ELF-1 (cell line): Measurements from ENCODE around the gene RBM11.
A peak's percentile ranks its signal among the peaks of the same experiment; 100 is the strongest.

ENCODE experiments used
- DNase-seq: peaks from one replicate; pipeline ENCODE4 v3.0.0-alpha.2; 2016; ENCODE audit warnings: low read depth, low spot score

Gene RBM11, protein sequence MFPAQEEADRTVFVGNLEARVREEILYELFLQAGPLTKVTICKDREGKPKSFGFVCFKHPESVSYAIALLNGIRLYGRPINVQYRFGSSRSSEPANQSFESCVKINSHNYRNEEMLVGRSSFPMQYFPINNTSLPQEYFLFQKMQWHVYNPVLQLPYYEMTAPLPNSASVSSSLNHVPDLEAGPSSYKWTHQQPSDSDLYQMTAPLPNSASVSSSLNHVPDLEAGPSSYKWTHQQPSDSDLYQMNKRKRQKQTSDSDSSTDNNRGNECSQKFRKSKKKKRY

DNA sequence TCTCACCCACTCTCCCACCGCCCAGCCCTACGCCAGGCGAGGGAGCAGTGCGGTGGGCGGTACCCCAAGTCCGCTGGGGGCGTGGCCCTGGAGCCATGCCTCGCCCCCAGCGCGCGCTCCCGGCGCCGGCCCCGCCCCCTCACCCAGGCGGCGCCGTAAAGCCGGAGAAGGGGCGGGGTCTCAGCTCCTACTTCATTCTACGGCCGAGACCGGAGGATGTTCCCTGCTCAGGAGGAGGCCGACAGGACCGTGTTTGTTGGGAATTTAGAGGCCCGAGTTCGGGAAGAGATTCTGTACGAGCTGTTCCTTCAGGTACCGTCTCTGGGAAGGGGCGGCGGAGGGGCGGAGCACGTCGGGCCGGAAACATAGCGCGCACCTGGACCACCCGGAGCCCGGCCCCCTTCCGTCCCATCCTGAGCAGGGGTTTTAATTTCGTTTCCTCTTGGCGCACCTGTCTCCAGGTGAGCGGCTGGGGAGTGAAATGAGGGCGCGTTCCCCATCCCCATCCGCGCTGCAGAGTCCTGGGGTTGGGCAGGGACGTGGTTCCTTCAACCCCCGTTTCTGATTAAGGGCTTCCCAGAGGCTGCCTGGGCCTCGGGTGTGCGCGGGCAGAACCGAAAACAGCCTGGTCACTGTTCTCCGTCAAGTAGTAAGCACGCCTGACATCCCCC, at the start of gene RBM11:
Gene RBM11, plus strand, starts transcription at position 187 of the 671 bp plus-strand sequence. Its CDS starts 30 bp downstream, at position 217.
- peak; percentile 92 for DNase-seq

DNA sequence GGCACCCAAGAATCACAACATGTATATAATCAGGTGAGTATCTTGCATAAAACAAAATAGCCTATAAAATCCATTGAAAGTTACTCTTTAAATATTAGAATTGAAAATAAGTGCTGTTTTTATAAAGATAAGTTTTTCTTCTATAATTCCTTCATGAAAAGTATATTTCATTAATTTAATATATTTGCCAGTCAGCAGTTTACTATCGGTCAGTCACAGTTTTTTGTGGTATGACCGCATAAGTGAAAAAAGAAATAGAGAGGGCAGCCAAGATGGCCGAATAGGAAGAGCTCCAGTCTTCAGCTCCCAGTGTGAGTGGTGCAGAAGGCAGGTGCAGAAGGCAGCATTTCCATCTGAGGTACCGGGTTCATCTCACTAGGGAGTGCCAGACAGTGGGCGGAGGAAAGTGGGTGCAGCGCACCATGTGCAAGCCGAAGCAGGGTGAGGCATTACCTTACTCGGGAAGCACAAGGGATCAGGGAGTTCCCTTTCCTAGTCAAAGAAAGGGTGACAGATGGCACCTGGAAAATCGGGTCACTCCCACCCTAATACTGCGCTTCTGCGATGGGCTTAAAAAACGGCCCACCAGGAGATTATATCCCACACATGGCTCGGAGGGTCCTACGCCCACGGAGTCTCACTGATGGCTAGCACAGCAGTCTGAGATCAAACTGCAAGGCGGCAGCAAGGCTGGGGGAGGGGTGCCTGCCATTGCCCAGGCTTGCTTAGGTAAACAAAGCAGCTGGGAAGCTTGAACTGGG, 49.3 kb upstream of the RBM11 start:
- DNase-seq, result peak; percentile 5

DNA sequence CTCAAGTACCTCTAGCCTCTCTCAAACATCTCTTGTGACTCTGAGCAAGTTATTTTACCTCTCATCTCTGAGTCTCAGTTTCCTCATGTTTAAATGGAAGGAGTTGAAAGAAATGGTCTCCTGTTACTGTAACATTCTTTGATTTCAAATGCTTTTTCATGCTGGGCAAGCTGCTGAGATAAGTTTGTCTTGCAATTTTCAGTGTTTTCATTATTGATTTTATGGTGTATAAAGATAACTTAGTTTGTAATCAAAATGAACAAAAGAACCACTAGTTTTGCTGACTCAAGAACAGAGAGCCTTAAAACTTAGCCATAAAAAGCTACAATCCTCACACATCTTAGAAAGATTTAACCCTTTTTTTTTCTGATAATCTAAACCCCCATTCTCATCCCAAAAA, 9.7 kb upstream of the RBM11 start:
- DNase-seq, result no peak

DNA sequence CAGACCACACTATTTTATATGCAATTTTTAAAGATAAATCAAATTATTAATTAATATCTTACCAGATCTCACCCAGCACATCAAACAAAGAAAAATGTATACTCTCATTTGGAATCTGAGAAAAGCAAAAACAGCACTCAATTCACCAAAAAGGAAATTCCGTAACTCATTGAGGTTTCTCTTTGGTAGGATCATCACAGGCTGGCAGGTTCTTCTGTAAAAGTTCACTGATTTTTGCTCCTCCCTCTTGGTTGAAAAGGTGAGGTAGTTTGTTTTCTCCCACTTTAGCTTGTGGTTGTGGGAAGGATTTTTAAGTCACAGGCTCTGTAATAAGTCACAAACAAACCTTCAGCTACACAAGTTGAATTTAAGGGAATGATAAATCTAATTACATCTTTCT, 5.2 kb upstream of the RBM11 start, which contains the start of gene LIPI:
Gene LIPI, minus strand, starts transcription at position 218 of the 400 bp plus-strand sequence. Its CDS starts 110 bp downstream, at position 108.
- no peak for DNase-seq

DNA sequence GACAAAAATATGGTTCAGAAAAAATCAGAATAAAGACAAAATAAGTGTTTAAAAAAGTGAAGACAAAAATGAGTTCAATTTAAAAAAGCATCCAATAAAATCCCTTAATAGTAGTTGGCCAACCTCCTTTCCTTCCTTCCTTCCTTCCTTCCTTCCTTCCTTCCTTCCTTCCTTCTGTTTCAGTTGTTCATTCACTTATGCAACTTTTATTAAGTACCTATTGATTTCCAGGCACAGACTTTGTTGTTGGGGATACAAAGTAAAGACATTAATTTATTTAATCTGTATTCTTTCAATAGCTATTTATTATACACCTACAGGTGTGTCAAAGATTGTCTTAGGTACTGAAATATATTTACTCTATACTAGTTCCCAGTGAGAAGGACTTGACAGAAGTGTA, 2.8 kb upstream of the RBM11 start:
- no peak for DNase-seq

DNA sequence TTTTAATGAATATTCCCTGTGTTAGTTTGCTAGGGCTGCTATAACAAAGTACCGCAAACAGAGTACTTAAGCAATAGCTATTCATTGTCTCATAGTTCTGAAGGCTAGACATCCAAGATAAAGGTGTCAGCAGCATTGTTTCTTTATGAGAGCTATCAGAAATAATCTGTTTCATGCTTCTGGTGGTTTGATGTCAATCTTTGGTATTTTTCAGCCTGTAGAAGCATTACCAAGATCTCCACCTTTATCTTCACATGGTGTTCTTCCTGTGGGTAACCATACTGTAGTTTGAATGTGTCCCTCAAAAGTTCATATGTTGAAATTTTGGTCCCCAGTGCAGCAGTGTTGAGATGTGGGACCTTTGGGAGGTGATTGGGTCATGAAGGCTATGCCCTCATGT, 7.4 kb downstream of the RBM11 start:
- DNase-seq, result no peak

DNA sequence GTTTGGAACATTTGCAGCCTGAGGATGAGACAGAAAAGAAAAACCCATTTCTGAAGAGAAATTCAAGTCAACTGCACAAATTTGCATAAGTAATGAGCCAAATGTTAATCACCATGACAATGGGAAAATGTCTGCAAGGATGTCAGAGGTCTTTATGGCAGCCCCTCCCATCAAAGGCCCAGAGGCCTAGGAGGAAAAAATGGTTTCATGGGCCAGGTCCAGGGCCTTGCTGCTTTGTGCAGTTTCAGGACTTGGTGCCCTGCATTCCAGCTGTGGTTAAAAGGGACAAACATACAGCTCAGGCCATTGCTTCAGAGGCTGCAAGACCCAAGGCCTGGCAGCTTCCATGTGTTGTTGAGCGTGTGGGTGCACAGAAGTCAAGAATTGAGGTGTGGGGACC, 13.4 kb downstream of the RBM11 start:
- no peak for DNase-seq

DNA sequence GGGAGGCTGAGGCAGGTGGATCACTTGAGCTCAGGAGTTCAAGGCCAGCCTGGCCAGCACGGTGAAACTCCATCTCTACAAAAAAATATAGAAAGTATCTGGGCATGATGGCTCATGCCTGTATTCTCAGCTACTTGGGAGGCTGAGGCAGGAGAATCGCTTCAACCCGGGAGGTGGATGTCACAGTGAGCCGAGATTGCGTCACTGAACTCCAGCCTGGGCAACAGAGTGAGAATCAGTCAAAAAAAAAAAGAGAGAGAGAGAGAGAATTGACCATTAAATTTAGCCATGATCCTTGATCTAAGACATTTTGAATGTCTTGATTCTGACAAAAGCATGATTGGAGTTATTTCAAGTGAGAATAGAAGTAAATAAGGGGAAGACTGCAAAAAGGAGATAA, 19.1 kb downstream of the RBM11 start:
- no peak for DNase-seq

DNA sequence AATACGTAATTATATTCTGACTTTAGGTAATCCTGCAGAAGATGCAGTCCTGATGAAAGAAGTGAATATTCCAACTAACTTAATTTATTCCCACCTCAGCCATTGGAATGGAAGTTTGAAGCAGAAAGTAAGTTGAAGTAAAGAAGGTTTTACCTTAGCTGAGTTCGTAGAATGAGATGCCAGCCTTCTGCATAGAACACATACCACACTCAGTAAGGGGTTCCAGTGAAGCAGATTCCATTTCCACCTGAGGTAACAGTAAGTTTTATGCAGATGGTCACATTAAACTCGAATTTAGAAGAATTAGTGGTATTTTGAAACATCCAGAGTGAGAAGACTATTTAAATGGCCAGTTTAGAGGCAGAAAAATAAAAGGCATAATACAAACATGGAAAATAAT, 20.2 kb downstream of the RBM11 start:
- no peak for DNase-seq

DNA sequence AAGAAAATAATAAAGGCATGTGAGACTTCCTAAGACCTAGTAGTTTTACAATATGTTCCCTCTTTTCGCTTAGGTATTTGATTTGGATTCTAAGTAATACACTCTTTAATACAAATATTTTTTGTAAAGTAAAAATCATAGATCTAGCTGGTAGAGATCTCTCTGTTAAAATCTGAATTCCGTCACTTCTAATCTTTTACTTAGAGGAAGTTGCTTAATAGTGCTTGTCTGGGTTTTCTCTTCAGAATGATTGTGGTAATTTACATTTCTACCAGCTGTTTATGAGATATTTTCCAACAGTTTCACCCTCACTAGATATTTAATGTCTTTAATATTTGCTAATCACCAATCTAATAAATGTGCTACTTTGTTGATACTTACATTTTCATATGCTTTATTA, 23.3 kb downstream of the RBM11 start:
- no peak for DNase-seq

DNA sequence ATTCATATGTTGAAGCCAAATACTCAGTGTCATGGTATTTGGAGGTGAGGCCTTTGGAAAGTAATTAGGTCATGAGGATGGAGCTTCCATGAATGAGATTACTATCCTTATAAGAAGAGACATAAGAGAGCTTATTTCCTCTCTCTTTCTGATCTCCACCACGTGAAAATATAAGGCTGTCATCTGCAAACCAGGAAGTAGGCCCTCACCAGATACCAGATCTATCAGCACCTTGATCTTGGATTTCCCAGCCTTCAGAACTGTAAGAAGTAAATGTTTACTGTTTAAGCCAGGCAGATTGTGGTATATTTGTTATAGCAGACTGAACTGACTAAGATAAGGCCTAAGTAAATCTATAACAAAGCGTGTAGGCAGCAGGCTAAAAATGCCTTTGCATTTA, 25.3 kb downstream of the RBM11 start:
- DNase-seq, result no peak

DNA sequence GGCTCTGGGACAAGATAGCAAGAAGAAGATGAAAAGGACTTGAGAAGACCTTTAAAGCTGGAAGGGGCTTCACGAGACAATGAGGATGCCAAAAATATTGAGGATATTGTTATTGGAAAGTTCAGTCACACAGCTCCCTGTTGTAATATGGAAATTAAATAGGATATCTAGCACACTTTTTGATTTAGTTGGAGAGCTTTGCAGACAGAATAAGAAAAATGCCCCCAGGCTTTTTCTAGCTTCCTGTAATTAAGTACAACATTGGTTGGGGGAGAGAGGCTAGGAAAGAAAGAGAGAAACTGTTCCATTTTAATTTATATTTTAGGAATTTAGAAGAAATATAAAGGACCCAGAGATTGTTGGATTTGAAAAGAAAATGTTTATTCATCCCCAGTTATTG, 27.5 kb downstream of the RBM11 start:
- DNase-seq, result no peak

DNA sequence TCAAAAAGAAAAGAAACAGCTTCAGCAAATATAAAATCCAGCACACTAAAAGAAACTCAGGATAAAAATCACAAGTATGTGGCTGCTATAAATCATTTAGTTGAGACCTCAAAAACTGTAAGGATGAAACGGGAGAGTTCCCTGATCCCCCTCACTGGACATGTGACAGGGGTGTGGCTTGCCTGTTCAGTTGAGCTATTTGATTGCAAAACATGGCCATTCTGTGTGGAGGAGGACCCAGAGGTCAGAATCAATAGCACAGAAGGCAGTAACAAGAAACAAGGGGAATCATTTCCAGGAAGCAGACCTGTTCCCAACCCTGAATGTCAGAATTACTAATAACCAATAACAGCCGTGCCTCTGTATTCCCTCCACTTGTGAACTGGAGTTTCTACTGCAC, 27.9 kb downstream of the RBM11 start:
- no peak for DNase-seq

DNA sequence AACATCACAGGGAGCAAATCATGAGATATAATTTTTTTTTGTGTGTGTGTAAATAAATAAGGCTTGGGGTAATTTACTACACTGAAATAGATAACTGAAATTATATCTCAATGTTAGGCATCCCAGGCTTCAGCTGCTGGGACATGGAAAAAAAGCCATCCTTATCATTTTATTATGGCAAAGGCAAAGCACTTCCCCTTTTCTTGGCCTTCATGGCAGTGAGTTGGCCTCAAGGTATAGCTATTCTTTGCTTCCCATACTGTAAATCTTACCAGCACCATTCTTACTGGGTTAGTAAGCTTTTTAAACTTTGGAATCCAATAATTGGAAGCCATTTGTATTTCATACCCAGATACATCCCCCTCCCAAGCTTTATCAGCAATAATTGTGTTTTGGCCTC, 29.0 kb downstream of the RBM11 start:
- no peak for DNase-seq

DNA sequence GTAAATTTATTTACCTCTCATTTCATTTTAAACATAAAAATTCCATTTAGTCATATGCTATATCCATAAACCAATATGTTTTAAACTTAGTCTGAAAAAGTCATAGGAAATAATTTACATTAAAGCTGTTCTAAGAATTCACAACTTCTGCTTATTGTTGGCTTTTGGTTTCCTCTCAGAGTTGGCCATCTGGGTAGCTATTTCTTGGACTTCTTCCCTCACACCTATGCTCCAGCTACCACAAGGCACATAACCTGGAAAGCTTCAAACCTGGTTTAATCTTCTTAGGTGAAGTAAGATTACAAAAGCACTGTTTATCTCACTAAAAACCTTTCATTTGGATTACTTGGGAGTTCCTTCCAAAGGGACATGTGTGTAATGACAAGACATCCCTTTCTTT, 29.8 kb downstream of the RBM11 start:
- no peak for DNase-seq

DNA sequence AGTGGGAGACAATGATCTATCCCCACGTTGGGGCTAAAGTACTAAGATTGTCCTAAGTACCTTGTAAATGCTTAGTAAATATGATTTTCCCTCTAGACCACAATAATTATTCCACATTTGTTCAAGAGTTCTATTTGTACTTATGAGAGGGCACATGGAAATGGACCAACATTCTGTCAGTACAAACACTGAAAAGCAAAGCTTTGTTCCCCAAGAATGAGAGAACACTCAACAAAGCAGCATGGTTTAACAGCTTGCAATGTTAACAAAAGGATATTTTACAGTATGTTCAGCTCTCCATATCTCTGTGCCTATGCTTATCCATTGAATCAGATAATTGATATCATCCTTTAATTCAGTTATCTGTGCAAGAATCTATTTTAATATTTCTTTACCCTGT, 35.4 kb downstream of the RBM11 start:
- DNase-seq, result no peak

DNA sequence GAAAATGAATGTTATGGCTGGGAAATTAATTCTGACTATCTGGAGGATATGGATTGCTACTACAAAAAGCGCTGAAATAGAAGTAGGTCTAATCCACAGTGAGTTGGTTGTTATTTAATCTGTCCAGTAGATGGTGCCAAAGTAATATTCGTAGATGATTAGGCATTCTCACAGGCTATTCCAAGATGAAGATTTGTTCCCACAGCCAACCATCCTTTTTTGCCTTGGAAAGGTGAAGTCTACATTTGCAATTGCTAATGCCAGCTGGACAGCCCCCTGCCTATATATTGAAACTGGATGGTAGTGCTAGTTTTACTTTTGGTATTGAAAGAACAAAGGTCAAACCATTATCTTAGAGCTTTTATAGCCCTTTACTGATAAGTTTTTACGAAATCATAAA, 43.8 kb downstream of the RBM11 start:
- peak; percentile 14 for DNase-seq

DNA sequence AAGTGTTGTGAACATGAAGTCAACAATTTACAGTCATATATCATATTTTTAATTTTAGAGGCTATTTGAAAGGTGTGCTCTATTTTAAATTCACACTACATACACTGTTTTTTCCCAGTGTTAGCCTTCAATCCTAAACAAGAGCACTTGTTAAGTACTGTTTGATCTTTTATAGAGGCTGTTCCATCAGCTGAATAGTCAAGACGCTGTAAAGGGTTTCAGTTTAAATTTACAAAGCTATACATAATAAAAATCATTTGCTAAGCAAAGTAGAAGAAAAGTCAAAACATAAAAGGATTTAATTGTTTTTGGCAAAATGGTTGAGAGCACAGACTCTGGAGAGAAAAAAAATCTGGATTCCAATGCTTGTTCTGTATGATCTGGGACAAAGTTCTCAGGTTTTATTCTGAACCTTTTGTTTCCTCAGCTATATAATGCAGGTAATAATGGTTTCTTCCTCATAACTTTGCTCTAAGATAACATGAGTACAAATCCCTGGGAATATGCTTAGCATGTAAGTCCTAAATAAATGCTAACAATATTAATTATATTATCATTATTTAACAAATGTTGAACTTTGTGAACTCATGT, 44.3 kb downstream of the RBM11 start:
- DNase-seq, result no peak

DNA sequence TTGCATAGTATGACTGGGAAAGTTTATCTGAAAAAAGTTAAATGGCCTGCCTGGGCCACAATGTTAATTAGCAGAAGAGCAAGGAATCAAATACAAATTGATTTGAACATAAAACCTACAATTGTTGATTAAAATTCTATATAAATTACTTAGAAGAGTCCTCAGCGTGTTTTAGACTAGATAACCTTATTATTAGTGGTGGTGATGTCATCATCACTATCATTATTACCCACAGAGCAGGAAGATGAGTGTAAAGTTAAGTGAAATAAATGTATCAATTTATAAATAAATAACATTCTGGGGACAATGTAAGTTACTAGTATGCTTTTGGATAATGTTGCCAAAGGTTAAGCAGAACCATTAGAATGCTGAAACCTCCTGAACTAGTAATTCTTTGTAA, 46.1 kb downstream of the RBM11 start:
- no peak for DNase-seq

DNA sequence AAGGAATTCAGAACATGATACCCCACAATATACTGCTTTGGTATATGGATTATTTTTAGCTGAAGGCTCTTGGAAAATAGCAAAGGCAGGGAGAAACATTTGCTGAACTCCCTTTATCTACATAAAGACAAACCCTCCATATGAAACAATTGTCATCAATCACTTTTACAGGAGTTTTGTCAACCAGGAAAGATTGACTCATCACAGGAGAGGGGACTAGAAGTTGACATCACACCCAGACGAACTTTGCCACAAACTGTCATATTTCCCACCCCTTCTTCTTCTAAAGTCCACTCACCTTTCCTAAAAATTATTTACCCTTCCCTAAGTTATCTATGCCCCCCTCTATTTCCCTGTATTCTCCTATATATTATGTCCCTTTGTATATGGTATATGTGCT, 47.9 kb downstream of the RBM11 start:
- no peak for DNase-seq

DNA sequence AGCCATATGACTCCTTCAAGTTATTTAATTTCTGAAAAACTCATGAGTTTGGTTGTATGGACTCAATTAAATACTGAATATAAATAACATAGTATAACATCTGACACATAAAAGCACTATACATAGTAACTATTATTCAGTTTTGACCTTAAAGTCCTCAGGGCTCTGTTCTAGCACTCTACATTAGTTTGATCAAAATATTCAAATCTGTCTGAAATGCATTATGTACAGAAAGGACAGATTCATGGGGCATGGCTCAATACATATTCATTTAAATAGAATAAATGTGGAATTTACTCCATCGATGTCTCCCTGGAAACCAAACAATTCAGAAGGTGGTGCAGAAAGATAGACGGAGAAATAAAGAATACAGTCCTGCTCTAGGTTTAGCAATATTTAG, 49.1 kb downstream of the RBM11 start:
- no peak for DNase-seq

DNA sequence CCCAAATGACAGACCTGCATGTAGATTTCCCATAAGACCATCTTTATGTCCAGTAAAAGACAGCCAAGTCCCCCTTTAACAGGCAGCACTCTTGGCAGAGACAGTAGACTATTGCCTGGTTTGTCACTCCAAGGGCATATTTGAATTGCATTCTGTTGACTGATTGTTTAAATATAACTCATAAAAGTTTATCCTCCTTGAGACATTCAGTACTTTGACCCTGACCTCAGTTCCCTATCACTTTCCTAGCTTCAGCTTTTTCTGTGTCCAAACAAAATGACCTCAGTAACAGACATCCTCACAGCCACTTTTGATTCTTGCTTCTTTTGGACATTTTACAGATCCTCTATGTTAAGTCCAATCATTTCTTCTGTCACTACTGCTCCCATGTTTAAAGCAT, 51.1 kb downstream of the RBM11 start:
- no peak for DNase-seq
